NCI-H2196 treated with DMSO at 0.1 percent for 48 hours (cell line): ENCODE results near the gene HLA-DRB1.
"Not testable (repeated sequence)": the region's sequence is repeated elsewhere in the genome, so short reads cannot be mapped to it uniquely, and the experiment has no call there.

Experiments
- DNase-seq: peaks from one replicate; lab custom pipeline; 2025; ENCODE audit not compliant: unreplicated experiment; lab: John Stamatoyannopoulos, UW

HLA-DRB1 gene

DNA sequence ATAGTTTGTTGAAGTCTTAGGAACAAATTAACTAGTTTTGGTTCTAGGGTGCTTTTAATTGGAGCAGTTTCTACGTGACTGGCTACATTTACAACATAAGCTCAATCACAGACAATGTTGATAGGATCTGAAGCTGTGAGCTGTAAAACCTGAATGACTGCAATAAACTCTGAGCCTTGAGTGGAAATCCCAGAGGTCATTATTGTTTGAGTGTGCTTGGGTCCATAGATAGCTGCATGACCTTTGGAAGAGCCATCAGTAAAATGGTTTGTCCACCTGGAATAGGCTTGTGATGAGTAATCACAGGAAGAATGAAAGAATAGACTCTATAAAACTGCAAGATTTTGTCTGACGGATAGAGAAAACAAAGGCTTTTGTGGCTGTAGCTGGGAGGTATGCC, 26.7 kb downstream of the HLA-DRB1 start:
- no peak for DNase-seq

DNA sequence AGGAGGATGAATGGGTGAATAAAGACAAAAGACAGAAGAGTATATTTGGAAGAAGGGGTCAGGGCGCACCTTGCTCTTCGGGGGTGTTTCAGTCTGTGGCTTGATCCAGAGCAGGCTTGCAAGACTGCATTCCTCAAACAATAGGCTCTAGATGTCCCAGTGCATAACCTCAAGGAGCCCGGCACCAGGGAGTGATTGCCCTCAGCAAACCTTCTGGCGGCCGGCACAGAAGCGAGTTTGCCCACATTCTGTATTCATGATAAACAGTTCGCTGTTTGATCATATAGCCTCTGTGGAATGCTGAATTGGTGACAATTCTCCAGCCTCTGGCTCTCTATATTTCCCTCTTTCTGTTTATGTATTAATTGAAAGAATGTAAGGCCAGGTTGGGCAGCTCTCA, 29.9 kb downstream of the HLA-DRB1 start:
- DNase-seq, result no peak

DNA sequence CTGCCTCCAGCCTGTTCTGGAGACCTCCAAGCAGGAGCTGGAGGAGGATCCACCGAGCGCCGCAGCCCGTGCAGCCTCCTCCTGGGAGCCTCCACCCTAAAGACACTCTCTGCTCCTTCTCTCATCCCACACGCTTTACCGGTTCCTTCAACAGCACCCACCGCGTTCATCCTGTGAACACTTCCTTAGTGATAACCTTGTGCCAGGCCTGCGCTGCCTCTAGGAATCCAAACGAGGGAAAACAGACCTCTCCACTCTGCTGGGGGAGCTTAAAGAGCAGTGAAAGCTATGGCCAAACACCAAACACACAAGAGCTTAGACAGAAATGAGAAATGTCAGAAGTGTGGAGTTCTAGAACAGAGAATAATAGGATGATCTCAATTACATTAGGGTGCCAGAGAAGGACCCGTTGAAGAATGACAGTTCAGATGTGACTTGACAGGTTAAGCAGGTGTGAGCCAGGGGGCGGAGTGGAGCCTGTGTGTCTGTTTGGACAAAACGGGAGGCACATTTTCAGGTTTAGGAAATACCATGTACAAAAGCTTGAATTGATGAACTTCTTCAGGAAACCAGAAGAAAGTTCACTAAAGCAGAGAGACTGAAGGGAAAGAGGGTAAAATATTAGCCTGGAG, 31.1 kb downstream of the HLA-DRB1 start:
- no peak for DNase-seq

DNA sequence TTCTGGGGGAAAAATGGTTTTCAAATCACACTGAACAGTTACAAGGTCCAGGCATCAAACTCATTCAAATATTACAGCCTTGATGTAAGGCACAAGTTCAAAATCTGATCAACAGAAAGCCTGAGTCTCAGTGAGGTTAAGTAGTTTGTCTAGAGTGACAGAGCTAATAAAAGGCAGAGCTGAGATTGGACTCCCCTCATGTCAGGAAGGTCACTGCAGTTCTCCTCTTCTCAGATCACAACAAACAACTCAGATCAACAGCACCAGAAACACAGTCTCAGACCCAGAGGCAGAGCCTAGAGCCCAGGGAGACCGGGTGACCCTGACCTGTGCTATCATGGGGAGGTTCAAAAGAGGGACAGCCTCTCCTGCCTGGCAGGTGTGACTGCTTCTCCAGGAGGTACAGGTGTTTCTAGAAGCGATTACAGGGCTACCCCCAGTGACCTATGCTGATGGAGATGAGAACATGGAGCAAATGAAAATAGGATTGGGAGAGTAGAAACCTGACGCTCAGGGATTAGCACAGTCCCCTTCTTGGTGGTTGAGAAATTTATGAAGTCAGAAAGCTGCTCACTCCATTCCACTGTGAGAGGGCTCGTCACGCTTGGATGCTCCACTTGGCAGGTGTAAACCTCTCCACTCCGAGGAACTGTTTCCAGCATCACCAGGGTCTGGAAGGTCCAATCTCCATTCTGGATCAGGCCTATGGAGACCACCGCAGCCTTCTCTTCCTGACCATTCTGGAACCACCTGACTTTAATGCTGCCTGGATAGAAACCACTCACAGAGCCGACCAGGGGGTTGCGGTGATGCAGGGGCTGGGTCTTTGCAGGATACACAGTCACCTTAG, 35.3 kb downstream of the HLA-DRB1 start:
- DNase-seq, result no peak

DNA sequence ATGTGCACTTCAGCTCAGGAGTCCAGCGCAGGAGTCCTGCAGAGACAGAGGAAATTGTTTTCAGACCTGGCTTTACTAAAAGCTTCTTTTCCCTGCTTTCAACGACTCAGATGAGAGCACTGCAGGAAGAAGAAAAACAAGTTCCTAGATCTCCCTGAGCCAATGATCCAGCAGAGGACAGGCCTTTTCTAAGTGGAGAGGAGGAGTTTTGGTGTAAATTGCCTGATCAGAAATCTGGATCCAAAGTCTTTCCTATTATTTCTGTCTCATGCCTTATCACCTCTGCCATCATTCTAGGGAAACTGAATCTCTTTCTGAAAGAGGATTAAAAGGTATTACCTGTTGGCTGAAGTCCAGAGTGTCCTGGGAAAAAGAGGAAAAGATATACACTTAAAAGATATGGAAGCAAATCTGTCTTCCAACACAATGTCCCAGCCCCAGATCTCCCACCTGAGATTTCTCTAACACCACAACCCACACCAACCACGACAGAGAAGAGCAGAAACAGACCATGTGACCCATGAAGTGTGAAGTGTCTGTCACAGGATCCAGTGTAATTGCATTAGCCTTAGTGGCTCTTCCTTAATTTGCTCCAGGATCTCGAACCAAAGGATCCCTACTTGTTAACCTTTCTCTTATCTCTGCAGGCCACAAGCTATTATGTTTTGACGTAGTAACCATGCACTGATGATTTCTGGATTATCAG, 36.5 kb downstream of the HLA-DRB1 start:
- DNase-seq, result no peak

DNA sequence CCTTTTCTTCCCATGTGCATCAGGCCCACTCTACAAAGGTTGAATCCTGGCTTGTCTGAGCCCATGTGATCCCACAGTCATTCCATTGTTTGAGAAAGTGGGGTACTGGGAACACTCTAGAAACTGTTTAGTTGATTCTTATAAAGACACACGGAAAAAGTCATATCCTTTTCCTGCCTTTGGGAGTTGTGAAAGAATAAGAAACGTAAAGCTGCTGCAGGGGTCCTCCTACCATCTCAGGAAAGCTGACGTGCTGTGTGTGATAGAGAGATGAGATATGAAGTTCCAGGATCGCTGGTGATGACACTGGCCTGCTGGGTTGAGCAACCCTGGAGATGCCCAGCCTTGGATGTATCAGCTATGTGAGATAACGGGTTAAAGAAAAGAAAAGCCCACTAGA, 38.2 kb downstream of the HLA-DRB1 start:
- DNase-seq, result no peak

DNA sequence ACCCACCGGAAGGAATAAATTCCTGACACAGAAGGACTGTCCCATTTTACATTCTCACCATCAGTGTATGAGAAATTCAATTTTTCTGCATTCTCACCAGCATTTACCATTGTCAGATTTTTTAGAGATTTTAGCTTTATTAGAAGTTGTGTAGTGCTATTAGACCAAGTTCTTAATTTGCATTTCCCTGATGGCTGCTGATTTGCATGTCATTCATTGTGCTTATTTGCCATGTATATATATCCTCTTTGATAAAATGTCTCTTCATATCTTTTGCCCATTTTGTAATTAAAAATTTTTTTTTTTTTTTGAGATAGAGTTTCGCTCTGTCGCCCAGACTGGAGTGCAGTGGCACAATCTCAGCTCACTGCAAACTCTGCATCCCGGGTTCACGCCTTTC, 49.8 kb downstream of the HLA-DRB1 start:
- no peak for DNase-seq

DNA sequence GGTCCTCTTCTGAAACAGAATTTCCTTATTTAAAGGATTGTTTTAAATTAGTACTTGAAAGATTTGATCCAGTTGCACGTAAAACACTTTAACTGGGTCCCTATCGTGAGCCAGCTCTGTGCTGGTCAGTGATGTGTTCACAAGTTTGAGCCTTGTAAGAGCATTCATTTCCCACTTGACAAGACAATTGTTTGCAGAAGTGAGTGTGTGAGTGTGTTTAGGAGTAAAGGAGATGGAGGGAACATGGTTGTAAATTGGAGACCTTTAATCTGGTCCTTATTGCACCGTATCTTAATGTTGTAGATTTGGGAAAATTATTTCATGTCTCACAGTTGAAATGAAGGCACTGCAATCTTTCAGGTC, 59.2 kb downstream of the HLA-DRB1 start:
- not testable (repeated sequence) for DNase-seq

DNA sequence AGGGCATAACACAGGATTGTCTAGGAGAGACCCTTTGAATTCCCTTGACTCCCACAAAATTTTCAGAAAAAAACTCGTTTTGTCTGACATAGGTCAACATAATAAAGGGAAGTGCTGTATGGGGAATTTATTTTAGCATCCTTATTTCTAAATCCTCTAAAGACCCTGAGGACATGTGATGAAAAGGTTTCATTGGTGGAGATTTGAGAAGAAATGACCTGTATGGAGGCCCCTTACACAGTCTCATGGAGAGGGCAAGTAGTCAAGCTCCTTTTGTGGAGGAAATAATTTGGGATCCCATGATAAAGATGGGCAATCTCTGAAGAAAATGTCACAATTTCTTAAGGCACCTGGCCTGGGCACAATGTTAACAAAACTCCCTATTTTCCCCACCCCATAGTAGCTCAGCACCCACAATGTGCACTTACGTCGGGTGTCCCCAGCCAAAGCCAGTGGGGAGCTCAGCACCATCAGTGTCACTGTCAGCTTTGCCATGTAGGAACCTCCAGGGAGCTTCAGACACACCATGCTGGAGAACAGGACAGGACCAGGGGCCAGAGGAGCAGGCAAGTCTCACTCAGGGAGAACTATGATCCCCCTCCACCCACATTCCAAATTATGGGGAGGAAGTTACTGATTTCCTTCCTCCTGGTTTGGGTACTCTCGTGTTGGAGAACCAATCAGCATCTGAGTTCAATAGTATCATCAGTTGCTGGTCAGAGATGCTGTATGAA, 59.8 kb downstream of the HLA-DRB1 start, which contains the start of gene HLA-DRB5:
HLA-DRB5 (minus strand) TSS at position 591 of the 734 bp plus-strand sequence; CDS start at position 528, 63 bp downstream.
- no peak for DNase-seq
